SIG-M5 treated with dmso at 0.1 percent for 504 hours (cell line): ENCODE data around the gene ZBP1.

Source experiments
- DNase-seq: peaks from one replicate; lab custom pipeline; 2025; ENCODE audit not compliant: unreplicated experiment; lab: John Stamatoyannopoulos, UW

Gene ZBP1

DNA sequence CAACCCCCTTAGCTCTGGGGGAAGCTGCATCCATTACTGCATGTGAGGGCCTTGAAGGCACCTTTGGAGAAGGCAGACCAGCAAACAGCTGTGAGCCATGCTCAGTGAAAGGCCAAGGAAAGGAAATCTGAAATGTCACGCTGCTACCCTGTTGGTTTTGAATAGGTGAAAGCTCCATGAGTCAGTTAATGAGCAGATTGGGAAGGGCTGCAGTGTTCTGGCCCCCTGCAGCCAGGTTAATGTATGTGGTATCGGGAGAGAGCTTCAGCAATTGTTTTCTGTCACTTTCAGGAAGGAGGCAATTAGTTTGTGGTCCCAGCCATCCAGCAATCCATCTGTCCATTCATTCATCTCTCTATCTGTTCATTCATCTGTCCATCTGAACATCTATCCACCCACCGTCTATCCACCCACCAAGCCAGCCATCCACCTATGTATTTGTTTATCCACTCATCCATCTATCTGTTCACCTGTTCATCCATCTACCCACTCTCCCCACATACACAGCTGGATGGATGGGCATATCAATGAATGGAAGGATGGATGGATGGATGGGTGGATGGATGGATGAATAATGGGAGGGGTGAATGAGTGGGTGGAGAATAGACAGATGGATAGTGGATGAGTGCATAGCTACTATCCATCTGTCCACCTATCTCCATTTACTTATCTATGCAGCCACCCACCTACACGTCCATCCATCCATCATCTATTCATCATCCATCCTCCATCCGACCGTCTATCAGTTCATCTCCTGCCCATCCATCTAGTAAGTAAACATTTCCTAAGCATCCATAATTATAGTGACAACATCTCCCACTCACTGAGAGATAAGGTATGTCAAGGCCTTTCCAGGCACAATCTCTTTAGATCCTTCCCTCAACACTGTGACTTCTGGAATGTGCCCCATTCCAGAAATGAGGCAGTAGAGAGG, 43.3 kb downstream of the ZBP1 start:
- no peak for DNase-seq

DNA sequence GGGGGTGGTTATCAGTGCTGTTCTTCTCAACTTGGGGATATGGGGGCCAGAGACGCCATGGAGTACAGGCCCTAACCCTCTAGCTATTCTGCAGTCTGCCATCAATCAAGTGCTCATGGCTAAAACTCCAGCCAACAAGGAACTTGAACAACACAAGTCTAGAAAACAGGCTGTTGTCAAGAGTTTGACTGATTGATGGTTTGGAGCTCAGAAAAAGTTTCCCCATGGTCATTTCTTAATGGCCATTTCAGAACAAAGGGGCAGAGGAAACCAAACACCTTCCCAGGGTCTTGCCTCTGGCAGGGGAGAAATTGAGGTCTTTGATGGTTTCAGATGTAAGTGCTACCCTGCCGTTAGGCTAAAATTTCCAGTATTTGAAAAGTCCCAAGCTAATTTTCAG, 44.2 kb downstream of the ZBP1 start:
- DNase-seq: no peak

DNA sequence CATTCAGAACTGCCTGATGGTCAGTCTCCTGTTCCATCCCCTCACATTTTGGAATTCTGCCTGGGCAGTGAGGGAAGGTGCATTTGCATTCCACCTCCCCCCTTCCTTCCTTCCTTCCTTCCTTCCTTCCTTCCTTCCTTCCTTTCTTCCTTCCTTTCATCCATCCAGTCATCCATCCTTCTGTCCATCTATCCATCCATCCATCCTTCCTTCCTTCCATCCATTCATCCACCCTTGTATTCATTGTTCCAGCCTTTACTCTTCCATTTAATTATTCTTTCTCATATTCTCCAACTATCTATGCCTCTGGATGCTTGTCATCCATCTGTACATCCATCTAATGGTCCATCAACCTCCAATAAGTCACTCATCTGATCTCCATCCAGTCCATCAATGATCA, 45.3 kb downstream of the ZBP1 start:
- no peak for DNase-seq

DNA sequence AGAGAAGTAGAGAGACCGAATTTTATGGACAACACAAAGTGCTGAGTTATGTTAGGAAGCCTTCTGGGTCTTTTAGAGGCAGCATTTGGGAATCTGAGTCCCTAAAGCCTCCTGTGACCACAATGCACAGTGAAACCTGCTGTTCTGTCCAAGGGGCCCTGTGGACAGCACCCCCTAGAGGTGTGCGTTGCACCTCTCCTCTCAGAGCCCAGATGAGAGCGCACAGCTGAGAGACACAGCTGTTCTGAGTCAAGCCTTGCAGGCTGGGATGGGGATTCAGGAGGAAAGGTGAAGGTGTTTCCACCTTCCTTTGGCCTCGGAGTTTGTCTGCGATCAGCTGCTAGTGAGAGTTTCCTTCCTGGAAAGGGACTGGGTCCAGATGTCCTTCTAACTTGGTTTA, 46.3 kb downstream of the ZBP1 start:
- no peak for DNase-seq

DNA sequence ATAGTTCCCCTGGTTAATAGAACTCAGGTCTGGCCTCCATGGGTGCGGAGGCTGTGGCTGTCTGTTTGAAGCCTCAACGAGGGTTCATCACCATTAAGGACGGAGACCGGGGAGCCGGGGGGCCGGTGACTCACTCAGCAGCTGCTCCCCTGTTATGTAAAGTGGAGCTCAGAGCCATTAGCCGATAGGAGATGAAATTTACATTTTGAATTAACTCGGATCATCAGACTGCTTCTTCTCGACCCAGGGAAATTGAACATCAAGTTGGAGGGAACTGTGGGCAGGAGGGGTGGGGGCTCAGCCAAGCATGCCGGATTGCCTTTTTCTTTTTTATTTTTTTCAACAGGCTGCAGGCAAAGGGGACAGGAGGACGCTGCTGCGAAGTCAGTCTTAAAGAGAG, 47.0 kb downstream of the ZBP1 start:
- no peak for DNase-seq

DNA sequence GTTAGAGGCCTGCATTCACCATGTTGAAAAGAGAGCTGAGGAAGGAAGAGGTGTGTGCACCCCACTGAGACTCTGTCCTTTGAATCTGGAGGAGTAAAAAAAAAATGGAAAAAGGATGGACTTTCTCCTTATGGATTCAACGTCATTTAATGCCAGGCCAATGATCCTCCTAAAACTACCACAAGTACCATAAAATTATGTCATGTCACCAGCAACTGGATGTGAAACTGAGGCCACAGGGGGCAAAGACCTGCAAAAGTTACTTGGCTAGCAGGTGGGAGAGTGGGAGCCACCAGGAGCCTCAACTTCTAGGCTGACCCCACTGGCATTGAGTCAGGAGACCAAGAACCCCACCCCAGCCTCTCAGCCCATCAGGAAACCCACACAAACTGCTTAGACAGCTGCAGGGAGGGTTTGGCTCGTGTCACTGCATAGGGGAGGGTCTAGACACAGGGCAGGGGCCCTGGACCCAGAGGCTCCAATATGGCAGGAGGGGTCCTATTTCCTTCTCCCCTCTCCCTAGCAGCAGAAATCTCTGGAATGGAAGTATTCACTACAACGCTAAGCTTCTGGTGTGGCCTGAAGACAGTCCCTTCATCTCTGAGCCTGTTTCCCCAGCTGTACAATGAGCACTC, 48.3 kb downstream of the ZBP1 start:
- DNase-seq: no peak

DNA sequence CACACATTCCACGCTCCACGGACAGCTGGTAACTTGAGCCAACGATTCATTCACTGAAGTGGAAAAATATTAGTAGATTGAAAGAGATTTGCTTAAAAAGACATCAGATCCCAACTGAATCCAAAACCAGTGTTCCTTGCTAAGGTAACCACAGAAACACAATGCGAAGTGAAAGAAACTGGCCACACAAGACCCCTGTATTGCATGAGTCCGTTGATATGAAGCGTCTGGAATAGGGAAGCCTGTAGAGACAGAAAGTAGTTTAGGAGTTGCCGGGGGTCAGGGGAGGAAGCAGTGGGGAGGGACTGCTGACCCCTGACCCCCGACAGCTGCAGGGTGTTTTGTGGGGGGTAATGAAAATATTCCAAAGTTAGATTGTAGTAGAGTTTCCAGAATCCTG, 49.3 kb downstream of the ZBP1 start:
- no peak for DNase-seq

DNA sequence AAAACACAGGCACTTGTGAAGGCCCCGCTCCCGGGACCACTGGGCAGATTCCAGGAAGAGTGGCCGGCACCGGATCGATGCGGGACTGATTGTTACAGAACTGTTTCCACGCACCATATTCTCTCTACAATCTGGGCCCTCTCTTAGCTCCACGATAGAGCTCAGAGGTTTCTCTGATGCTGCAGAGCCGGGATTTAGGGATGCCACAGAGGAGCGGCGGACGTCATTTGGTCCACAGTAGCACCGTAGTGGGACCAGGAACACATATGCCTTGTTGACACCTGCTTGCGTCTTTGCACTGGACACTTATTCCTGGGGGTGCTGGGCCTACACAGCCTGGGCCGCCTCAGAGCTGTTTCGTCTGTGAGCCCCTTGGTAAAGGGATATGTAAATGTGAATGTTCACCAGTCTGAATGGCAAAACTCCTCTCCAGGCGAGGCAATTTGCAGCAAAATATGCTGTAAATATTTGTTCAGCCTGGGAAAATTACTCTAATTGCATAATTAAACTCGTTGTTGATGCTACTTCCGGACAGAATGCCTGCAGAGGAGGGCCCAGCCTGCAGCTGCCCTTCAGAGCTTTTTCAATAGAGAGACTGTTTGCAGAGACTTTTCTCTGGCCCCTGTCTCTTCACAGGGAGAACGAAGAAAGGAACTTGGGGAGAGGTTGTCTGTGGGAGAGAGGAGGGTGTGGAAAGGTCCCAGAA, 49.9 kb downstream of the ZBP1 start:
- DNase-seq: no peak

DNA sequence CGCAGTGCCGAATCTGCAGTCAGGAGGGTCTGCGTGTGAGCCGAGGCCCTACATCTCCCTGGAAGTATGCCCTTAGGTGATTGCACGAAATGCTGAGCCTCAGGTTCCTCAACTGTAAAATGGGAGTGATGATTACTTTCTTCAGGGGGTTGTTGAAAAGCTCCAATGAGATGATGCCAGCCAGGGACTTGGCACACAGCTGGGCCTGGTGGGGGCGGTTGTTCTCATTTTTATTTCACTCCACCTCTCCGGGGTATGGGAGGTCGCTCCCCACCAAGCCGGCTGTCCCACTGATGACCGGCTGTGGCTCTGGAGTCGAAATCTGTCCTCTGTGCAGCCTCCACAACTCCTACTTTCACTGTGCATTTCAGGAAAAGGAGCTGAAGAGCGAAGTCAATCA, 51.3 kb downstream of the ZBP1 start:
- DNase-seq: no peak

DNA sequence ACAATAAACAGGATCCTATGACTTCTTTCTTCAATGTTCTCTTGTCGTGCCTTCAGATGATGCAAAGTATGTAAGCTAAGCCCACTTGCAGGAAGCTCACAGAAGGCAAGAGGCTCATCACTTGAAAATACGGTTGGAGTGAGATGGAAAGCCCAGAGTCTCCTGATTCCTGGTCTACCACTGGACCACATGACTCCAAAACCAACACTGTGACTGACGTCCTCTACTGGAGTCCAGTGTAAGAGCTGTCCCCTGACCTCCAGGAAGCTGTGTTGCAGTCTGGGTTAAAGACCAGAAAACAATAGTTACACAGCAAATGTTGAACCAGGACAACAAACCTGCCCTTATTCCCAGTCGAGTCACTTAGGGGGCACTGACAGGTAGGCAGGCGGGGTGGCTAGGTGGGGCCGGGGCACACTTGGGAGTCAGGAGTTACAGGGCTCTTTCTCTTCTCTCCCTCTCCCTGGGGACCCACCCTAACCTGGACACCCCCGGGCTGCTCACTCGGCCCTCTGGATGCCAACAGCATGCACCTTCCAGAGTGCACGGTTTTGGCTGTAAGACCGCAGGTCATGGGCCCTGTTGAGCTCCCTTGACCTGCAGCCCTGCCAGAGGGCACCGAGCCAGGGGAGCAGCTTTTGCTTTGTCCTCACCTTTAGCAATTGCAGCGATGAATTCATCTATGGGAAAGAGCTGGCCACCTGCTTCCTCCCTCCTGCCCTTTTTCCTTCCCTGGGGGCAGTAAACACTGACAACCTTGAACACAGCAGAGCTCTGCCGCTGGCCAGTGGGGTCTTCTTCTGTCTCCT, 51.9 kb downstream of the ZBP1 start:
- DNase-seq: no peak

DNA sequence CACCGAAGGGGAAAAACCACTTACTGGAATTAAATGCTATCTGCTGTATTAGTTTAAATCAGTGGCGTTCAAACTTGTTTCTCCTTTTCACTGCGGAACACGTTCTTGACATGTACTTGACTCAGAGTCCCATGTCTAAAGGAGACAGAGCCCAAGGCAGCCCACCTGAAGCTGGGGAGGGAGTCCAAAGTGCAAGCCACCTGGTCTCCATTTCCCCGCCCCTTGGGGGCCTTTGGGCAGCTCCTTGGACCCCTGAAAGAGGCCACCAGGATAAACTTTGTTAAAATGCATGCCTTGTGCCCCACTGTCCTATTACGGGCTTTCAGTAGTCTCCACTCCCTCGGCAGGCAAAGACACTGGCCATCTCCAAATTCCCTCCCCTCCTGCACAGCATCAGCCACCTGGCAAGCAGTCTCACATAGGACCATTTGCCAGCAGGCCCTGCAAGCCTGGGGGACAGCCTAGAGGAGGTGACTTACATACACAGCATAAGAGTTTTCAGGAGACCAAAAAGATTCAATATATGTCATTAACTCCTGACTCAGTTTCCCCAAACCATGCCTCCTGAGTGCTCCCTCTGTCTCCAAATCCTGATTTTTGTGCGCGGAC, 52.7 kb downstream of the ZBP1 start:
- DNase-seq: no peak

DNA sequence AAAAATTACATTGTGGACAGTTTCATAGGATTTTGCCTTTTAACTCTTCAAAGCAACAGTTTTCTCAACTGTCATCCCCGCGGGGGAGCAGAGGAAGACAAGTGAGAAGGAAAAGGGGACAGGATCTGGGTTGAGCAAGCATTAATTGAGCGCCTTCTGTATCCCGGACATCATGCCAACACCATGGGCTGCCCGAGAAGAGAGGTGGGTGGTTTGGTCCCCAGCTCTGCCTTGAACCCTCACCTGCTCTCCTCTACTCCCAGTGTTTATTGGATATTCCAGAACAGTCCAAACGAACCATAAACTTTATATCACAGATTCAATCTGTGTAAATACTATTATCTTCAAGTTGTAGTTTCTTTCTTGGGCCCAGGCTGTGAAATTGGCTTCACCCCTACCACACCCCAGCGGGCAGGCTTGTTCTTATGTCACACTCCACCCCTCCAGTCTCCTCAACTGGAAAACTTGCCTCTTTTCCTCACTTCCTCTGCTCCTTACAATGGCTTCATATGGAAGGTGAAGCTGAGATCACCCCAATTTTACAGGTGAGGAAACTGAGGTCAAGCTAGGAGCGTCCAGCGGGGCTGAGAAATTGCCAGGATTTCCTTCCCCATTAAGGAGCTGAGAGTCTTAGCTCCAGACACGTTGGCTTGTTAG, 53.3 kb downstream of the ZBP1 start:
- DNase-seq: no peak

DNA sequence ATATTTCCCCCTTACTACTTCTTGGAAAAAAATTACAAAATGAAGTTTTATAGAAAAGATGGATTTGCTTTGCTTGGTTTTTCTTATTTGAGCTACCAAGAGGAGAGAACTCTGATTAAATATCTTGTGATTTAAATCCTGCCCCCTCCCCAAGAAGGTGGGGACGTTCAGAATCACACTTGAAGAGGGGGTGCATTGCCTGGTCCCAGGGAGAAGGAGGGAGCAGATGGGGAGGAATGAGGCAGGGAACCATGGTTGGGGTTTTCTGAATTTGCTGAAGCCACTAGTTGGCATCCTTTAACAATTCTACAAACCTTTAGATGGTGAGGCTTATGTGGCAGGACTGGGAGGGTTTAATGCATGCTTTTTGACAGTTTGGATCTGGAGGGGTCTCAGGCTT, 53.8 kb downstream of the ZBP1 start:
- DNase-seq: no peak

DNA sequence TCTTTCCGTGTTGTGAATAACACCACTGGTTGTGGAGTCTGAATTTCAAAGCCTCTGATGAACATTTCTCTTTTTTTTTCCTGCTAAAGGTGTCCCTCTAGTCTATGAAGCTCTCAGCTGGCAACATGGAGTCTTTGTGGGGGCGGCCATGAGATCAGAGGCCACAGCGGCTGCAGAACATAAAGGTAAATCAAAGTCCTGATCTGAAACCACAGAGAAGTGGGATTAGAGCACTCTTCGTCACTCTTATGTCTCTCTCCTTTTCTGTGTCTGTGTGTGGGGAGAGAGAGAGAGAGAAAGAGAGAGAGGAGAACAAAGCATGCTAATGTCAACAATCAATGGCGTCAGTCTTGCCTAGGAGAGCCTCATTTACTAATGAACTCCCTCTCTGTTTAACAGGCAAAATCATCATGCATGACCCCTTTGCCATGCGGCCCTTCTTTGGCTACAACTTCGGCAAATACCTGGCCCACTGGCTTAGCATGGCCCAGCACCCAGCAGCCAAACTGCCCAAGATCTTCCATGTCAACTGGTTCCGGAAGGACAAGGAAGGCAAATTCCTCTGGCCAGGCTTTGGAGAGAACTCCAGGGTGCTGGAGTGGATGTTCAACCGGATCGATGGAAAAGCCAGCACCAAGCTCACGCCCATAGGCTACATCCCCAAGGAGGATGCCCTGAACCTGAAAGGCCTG, 55.1 kb downstream of the ZBP1 start:
- DNase-seq: no peak

DNA sequence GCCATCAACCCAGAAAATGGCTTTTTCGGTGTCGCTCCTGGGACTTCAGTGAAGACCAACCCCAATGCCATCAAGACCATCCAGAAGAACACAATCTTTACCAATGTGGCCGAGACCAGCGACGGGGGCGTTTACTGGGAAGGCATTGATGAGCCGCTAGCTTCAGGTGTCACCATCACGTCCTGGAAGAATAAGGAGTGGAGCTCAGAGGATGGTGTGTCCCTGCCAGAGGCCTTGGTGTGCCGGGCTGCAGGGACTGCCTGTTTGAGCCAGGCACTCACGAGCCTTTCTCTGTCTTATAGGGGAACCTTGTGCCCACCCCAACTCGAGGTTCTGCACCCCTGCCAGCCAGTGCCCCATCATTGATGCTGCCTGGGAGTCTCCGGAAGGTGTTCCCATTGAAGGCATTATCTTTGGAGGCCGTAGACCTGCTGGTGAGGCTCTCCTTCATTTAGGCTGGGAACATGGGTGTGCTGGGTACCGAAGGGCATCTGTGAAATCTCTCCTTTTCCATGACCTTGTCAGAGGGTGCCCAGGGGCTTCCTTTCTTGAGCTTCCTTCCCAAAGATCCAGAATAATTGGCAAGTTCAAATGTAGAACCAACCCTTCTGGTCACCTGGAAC, 55.9 kb downstream of the ZBP1 start:
- no peak for DNase-seq

DNA sequence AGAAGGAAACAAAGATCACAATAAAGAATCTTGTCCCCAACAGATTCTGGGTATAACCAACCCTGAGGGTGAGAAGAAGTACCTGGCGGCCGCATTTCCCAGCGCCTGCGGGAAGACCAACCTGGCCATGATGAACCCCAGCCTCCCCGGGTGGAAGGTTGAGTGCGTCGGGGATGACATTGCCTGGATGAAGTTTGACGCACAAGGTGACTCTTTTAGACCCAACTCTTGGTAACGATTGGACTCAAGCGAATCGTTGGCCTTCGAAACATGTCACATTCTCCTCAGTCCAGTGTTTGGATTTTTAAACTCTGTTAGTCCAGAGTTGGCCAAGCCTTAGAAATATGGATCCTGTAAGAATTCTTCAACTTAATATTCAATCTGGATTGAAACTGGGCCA, 56.7 kb downstream of the ZBP1 start:
- no peak for DNase-seq

DNA sequence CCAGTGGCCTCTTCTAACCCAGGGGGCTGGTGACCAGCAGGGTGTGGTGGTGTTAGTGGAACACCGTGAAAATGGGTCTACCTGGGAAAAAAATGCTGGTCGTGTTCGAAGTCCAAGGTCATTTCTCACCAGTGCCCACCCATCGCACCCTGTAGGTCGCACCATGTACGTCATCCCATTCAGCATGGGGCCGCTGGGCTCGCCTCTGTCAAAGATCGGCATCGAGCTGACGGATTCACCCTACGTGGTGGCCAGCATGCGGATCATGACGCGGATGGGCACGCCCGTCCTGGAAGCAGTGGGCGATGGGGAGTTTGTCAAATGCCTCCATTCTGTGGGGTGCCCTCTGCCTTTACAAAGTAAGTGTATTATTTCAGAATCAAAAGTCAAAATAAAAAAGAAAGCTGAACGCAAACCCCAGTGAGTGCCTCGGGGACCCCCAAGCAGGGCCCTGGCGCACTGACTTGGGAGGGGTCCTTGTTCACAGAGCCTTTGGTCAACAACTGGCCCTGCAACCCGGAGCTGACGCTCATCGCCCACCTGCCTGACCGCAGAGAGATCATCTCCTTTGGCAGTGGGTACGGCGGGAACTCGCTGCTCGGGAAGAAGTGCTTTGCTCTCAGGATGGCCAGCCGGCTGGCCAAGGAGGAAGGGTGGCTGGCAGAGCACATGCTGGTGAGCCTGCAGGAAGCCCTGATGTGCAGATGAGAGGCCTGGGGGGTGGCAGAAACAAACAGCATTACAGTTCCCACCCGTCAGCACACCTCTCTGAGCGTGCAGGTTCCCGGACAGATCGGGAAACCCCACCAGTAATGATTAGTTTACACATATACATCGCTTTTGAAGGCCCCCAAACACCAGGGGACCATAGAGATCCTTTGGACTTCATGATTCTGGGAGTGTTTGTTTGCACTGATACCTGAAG, 57.4 kb downstream of the ZBP1 start:
- no peak for DNase-seq
